Measurements from ENCODE around the gene PTGR2.
"Not testable (repeated sequence)": the region's sequence is repeated elsewhere in the genome, so short reads cannot be mapped to it uniquely, and the experiment has no call there.

Gene PTGR2

DNA sequence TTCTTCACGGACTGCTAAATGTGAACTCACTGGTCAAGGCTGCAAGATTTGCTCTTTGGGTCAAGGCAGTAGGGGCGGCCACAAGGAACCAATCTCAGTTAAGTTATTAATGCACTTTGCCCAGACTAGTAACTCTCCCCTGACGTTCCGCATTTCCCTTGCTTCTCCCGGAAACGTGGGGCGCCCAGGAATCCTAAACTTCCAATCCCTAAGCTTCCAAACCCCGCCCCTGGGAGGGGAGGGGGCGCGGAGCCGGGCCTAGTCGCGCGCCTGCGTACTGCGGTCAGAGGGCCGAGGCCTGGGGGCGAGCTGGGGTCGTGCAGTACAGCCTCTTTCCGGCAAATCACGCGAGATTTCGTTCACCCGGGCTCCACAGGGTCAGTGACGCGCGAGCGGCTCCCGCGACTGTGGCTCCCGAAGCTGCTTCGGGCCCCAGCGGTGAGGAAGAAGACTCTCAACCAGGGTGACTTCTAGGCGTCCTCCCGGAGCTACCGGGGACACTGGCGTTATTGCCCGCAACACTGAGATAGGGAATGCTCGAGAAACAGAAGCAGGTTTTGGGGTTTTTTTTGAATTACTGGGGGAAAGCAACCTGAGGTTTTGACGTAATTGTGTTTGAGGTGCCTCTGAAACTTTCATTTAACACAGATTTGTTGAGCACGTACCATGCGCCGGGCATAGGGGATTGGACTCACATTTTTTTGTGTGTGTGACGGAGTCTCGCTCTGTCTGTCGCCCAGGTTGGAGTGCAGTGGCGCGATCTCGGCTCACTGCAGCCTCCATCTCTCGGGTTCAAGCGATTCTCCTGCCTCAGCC, at the start of gene PTGR2:
PTGR2 (plus strand) TSS at position 265 of the 816 bp plus-strand sequence. CDS start 7,032 bp downstream, outside the sequence.
- DNase-seq (ENCODE audit: low read depth in 2 of 2): peak; percentile 75 to 82

DNA sequence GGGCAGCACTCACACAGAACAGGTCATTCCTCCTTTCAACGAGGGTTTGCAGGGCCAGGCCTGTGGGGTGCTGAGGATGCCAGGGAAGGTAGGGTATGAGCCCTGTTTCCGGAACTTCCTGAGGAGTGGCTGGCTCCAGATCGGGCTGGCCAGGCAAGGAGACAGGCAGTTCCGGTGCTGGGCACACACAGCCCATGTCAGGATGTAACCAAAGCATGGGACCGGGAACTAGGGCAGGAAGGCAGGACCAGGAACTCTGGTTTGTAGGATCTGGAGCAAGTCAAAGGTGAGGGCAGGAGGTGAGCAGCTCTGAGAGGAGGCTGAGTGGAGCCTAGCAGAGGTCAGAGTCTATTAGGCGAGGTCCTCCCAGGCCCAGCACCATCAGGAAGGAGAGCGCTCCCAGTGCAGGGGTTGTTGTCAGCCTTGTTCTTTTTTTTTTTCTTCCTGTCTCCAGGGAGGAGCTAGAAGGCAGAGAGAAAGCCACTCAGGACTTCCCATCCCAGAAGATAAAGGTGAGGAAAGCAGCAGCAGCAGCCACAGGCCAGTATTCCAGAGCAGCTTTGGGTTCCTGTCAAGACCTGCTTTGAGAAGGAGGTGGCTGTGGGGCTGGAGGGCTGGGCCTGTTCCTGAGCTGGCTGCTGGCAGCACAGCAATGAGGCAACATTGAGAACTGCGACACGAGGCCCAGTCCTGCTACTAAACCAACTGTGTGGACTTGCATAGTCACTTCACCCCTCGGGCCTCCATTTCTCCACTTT, 49.0 kb upstream of the PTGR2 start:
- DNase-seq (ENCODE audit: low read depth in 2 of 2): no peak

DNA sequence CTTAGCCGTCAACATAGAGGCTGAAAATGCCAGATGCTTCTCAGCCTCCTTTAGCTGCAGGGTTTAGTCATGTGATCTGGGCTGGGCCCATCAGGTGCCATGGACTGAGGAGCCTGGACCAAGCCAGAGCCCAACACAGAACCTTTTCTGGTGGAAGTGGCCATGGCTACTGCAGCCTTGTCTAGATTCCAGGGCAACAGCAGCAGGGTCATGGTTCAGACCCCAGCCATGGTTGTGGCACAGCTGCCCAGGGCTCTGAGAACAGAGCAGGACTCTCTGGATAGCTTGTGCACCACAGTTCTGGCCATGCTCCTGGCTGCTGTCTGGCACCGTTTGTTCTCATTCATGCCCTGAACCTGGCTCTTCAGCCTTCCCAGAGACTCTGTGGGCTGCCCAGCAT, 47.0 kb upstream of the PTGR2 start:
- no peak for DNase-seq (ENCODE audit: low read depth in 2 of 2)

DNA sequence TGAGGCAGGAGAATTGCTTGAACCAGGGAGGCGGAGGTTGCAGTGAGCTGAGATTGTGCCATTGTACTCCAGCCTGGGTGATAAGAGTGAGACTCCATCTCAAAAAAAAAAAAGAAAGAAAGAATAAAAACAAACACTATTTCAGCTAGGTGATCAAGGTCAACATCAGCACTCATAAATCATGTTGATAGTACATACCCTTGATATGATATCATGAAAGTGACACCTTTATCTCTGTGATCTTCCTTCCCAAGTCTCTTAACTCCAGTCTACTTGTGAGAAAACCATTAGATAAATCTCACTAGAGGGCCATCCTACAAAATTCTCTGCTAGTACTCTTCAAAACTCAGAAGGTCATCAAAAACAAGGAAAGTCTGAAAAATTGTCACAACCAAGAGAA, 44.2 kb upstream of the PTGR2 start:
- no peak for DNase-seq (ENCODE audit: low read depth in 2 of 2)

DNA sequence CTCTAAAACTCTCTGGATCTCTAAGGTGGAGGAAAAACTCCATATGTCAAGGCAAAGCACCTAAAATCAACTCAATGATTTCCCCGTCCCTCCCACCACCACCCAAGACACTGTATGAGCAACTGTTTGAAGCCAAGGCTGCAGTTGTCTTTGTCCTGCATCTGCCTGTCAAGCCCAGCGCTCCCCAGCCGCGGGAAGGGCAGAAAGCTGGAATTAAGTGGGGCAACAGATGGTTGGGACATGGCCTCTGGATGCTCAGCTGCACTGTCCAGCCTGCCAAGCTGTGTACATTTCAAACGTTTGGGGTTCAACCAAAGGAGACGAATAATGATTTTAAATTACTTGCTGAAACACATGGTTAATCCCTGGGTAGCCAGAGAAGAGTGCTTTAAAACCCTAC, 42.2 kb upstream of the PTGR2 start:
- no peak for DNase-seq (ENCODE audit: low read depth in 2 of 2)

DNA sequence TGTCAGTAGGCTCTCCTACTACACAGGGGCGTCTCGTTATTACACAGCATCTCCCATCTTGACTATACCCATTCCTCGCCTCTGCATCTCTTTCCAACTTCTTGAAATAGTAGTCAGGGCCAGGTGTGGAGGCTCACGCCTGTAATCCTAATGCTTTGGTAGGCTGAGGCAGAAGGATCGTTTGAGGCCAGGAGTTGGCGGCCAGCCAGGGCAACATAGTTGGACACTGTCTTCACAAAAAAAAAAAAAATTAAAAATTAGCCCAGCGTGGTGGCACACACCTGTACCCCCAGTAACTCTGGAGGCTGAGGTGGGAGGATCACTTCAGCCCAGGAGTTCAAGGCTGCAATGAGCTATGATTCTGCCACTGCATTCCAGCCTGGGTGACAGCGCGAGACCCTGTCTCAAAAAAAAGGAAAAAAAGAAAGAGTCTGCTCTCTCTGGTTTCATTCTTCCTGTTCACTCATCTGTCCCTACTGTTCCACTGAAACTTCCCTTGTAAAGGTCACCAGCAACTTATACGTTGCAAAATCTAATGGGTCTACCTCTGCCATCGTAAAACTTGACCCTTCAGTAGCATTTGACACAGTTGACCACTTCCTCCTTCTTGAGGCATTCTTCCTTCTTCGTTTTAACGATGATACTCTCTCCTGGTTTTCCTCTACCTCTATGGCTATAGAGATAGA, 41.0 kb upstream of the PTGR2 start:
- no peak for DNase-seq (ENCODE audit: low read depth in 2 of 2)

DNA sequence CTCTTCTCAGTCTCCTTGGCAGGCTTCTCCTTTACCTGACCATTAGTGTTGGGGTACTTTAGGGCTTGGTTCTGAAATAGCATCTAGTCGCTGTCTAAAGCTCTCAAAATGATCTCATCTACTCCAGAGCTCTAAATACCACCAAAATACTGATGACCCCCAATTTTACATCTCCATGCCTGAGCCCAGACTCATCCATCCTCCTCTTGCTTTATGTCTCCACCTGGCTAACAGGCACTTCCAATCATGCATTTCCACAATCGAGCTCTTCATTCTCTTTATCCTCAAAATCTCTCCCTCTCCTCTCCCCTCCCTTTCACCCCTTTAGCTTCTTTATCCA, 40.5 kb upstream of the PTGR2 start:
- DNase-seq (ENCODE audit: low read depth in 2 of 2): no peak

DNA sequence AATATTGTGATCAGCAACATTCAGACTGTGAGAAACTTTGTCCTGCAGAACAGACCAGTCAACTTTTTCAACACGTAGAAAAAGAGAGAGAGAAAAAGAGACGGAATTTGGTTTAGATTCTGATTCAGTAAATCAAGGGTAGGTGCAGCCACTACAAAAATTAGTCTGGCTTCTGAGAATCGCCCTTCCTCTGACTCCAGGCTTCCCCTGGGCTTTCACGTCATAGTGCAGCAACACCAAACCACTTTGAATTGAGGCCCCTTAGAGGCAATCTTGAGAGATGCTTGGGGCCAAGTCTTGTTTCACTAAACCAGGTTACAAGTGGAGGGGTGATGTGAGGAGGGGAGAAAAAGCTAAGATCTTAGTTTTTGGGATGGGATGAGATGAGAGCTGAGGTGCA, 37.5 kb upstream of the PTGR2 start:
- peak in 1 of 2 donors; percentile 10 for DNase-seq (ENCODE audit: low read depth in 2 of 2)

DNA sequence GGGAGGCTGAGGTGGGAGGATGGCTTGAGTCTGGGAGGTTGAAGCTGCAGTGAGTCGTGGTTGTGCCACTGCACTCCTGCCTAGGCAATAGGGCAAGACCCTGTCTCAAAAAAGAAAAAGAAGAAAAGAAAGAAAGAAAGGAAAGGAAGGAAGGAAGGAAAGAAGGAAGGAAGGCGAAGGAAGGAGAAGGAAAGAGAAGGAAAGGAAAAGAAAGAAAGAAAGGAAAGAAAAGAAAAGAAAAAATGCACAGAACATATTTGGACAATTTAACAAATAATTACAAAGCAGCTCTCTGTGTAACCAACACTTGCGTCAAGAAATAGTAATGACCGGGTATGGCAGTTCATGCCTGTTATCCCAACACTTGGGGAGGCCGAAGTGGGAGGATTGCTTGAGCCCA, 35.8 kb upstream of the PTGR2 start:
- no peak for DNase-seq (ENCODE audit: low read depth in 2 of 2)

DNA sequence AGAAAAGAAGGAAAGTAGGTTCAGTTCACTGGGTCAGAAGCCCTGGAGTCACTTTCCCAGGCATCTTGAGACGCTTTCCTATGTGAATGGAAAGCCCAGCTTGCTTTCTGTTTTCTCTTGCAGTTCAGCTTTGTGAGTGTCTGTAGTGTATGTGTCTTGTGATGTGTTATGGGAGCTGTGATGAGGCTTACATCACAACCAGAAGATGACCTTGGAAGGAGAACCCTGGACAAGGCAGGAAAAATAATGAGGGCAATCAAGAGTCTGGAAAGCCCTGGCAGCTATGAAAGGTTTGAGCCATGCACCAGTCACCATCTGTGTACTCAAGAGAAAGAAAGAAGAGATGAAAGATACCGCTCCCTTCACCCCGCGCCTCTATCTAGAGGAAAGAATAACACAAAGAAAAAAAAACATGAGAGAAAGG, 35.2 kb upstream of the PTGR2 start:
- no peak for DNase-seq (ENCODE audit: low read depth in 2 of 2)

DNA sequence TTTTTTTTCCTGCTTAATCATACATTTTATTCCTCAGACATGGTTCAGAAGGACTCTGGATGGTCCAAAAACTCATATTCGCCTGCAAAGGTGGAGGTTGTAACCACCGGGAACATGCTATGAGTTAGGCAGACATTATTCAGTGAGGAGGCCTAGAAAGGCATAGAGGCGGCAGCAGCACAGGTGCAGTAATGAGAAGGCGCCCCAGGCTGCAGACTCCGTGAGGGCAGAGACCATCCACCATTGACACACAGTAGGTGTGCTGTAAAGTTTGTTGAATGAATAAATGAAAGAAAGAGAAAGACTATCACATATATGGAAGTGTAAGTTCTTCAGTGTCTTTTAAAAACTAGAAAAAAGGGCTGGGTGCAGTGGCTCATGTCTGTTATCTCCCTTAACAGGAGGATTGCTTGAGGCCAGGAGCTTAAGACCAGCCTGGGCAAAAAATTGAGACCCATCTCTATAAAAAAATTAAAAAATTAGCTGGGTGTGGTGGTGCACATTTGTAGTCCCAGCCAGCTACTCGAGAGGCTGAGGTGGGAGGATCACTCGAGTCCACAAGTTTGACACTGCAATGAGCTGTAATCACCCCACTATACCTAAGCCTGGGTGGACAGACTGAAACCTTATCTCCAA, 34.5 kb upstream of the PTGR2 start:
- DNase-seq (ENCODE audit: low read depth in 2 of 2): no peak

DNA sequence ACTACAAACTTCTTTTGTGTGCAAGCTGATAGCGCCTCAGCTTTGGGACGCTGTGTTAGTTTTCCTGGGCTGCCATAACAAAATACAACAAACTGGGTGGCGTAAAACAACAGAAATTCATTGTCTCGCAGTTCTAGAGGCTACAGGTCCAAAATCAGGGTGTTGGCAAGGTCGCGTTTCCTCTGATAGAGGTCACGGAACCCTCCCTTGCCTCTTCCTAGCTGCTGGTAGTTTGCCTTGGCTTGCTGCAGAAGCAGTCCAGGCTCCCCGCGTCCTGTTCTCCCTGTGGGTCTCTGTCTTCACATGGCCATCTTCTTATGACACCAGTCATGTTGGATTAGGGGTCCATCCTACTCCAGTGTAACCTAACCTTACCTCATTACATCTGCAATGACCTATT, 32.8 kb upstream of the PTGR2 start:
- DNase-seq (ENCODE audit: low read depth in 2 of 2): no peak

DNA sequence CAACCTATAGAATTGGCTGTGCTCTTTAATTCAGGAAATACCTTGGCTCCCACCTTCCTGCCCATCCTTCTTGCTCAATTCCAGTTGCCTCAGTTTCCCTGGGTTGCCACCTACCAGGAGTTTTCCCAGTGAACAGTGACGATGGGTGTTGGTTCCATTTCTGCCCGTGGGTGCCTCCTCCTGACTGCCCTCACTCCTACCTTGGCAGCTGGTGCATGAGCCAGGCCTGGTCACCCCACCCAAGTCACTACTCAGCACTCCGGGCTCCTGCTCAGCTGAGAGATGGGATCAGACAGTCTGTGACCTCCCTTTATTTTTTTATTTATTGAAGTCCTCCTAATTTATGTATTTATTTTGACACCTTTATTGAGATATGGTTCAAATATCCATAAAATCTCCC, 31.0 kb upstream of the PTGR2 start:
- no peak for DNase-seq (ENCODE audit: low read depth in 2 of 2)

DNA sequence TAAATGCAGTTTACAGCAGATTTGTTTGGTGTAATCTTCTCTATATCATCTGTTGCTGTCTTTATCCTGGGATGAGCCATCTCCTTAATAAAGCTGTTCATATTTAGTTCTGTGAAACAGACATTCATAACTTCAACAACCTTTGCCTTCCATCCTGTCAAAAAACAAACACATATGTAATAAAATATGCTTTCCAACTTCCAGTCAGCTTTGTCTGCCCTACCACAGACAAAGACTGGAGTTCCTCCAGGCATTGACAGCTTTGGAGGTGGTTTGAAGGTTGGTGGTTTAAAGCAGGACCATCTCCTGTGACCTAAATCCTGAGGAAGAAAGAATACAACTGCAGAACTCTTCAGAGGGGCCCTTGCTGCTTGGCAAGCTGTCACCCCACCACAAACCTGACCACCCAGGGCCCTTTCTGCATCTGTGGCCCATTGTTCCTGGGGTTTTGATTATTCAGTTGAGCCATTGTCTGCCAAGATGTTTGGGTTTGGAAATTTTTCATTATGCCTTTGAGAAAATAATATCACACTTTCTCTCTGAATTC, 28.2 kb upstream of the PTGR2 start:
- DNase-seq (ENCODE audit: low read depth in 2 of 2): no peak

DNA sequence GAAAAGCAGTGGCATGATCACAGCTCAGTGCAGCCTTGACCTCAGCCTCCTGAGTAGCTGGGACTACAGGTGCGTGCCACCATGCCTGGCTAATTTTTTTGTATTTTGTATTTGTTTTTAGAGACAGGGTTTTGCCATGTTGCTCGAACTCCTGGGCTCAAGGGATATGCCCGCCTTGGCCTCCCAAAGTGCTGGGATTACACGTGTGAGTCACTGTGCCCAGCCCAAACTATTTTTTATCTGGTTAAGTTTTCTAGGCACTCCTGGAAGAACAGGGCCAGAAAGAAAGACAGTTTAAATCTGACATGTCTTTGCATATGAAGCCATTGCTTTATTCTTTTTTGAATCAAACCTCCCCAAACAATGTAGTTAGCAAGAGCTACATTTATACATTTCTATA, 27.5 kb upstream of the PTGR2 start:
- no peak for DNase-seq (ENCODE audit: low read depth in 2 of 2)

DNA sequence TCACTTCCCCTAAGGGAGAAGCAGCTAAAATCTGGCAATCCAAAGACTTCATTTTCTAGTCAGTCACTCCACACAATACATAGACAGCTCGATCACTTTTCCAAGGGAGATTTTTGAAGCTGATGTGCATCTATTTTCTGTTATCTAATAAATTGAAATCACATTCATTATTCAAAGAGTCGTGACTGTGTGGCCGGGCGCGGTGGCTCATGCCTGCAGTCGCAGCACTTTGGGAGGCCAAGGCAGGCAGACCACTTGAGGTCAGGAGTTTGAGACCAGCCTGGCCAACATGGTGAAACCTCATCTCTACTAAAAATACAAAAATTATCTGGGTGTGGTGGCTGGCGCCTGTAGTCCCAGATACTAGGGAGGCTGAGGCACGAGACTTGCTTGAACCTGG, 27.1 kb upstream of the PTGR2 start:
- DNase-seq (ENCODE audit: low read depth in 2 of 2): no peak

DNA sequence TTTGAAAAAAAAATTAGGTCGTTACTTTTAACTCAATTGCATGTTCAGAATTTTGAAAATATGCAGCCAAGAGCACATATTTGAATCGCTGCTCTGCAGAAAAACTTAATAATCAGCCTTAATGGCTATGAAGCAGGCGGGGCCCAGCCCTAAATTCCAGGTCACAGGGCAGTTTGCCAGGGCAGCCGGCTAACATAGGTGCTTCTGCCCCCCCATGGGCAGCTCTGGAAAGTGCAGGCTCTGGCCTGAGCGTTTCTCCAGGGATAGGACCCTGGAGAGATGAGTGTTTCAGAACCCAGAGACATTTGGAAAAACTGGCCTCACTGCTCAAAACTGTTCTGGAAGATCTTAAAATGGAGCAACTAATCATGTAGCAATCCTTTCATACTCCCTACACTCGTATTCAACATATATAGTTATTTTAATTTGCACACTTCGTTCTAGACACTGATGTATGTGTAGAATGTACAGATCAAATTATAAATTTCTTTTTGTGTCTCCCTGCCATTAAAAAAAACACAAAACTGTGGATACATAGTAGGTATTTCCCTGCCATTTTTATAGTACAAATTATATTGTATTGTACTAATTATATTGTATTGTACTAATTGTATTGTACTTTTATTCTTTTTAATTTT, 26.0 kb upstream of the PTGR2 start:
- peak; percentile 64 to 73 for DNase-seq (ENCODE audit: low read depth in 2 of 2)

DNA sequence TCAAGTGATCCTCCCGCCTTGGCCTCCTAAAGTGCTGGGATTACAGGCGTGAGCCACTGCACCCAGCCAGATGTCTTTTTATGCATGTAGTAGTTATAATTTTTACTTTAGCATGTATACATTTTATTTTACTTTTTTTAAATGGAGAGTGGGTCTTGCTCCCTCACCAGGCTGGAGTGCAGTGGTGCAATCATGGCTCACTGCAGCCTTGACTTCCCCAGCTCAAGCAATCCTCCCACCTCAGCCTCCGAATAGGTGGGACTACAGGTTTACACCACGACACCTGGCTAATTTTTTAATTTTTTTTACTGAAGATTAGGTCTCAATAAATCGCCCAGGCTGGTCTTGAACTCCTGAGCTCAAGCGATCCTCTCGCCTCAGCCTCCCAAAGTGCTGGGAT, 24.4 kb upstream of the PTGR2 start:
- not testable (repeated sequence) for DNase-seq (ENCODE audit: low read depth in 2 of 2)

DNA sequence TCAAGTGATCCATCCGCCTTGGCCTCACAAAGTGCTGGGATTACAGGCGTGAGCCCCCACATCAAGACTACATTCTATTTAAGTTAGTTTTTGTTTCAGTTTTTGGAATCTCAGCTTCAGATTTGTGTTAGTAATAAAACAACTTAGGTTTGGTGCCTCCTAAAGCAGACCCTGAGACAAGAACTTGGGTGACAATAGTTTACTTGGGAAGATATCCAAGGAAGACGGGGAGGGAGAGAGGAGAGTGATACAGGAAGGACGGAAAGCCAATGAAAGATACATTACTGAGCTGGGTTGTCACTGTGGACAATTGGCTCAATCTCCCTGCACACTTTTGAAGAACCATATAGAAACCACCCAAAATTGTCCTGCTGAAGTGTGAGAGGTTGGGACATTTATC, 22.6 kb upstream of the PTGR2 start:
- DNase-seq (ENCODE audit: low read depth in 2 of 2): no peak

DNA sequence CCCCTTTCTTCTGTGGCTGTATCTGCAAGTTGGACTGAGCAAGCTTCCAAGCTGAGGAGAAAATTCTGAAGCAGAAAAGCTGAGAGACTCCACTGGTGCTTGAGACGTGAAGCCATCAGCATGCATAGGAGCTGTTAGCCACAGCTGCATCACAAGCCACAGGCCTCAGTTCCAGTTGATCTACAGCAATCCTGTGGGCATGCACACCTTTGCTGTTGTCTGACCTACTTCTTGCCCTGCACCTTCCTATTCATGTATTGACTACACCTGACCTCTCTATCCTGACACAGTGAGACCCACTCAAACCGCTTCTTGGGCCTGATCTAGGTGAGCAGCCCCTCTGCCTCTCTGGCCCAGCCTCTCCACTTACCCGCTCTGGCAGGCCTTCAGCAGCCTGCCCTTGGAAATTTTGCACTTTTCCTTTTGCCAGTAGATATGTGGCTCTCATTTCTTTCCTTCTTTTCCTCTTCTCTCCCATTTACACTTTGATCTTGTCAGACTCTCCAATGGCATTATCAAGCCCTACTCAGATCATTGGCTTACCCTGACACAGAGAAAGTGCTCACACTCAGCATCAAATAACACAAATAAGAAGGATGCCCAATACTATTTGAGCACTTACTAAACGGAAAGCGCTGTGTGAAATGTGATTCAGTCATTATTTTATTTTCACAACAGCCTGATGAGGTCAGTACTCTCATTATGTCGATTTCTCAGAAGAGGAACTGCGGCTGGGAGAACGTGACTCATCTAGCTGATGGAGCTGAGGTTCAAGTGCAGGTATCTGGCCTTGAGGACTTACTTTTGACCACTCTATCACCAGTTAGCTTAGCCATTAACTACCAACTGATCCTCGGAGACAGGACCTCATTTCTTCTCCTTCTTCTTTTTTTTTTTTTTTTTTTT, 21.9 kb upstream of the PTGR2 start:
- DNase-seq (ENCODE audit: low read depth in 2 of 2): peak in 1 of 2 donors; percentile 34
